OCI-LY3 (cell line): Measurements from ENCODE around the gene POU2AF1.

Experiments
- H2AFZ ChIP-seq: fragments of 200-600, 300-600 bp; shearing (Covaris generic); 2 replicates; pipeline ENCODE4 v1.6.0; 2014; ENCODE audit warnings: antibody characterized with exemption, low read depth, low read length
- H3K27ac ChIP-seq: fragments of 200-600, 300-600 bp; sonication (generic); 2 replicates; pipeline ENCODE4 v1.5.1; 2014; ENCODE audit warnings: mild to moderate bottlenecking, low read length, moderate library complexity, mixed read lengths
- H3K27me3 ChIP-seq: fragments of 200-600, 300-600 bp; sonication (generic); 2 replicates; pipeline ENCODE4 v1.6.1; 2014; ENCODE audit warnings: low read depth, low read length, mixed read lengths
- H3K36me3 ChIP-seq: fragments of 200-600, 300-600 bp; sonication (generic); replicated peaks from 2 replicates; pipeline ENCODE3; 2014; ENCODE audit warnings: low read depth, low read length, mixed read lengths
- H3K4me1 ChIP-seq: fragments of 300-600, 200-600 bp; sonication (generic); 2 replicates; pipeline ENCODE4 v1.6.1; 2014; ENCODE audit warnings: low read length, mixed read lengths
- H3K4me2 ChIP-seq: fragments of 200-600, 300-600 bp; sonication (generic); 2 replicates; pipeline ENCODE4 v1.6.1; 2014; ENCODE audit warnings: low read length, mixed read lengths
- H3K4me3 ChIP-seq: fragments of 300-600, 200-600 bp; sonication (generic); 2 replicates; pipeline ENCODE4 v1.5.1; 2014; ENCODE audit warnings: antibody characterized with exemption, mild to moderate bottlenecking, low read length, moderate library complexity
- H3K79me2 ChIP-seq: fragments of 300-600, 200-600 bp; shearing (Covaris generic); 2 replicates; pipeline ENCODE4 v1.6.1; 2014; ENCODE audit warnings: mild to moderate bottlenecking, low read length, mixed read lengths
- H3K9ac ChIP-seq: fragments of 300-600, 200-600 bp; shearing (Covaris generic); 2 replicates; pipeline ENCODE4 v1.6.0; 2014; ENCODE audit warnings: mild to moderate bottlenecking, low read length, moderate library complexity
- H3K9me3 ChIP-seq: fragments of 200-600, 300-600 bp; shearing (Covaris generic); 2 replicates; pipeline ENCODE4 v1.6.1; 2014; ENCODE audit warnings: low read length, mixed read lengths; ENCODE audit not compliant: insufficient read depth
- H4K20me1 ChIP-seq: fragments of 200-600, 300-600 bp; sonication (generic); 2 replicates; pipeline ENCODE4 v1.6.1; 2016; ENCODE audit warnings: low read length, mixed read lengths; ENCODE audit not compliant: insufficient read depth
- CTCF ChIP-seq: fragments of 200-600, 300-600 bp; sonication (generic); IDR thresholded peaks from 2 replicates; pipeline ENCODE4 v1.5.1; 2014; ENCODE audit warnings: antibody characterized with exemption, low read length, low read depth
- EZH2phosphoT487 ChIP-seq: fragments of 200-600 bp; shearing (Covaris generic); IDR thresholded peaks from 2 replicates; pipeline ENCODE4 v1.6.1; 2018; ENCODE audit warnings: antibody characterized with exemption, mixed run types, low read depth

Gene POU2AF1

DNA sequence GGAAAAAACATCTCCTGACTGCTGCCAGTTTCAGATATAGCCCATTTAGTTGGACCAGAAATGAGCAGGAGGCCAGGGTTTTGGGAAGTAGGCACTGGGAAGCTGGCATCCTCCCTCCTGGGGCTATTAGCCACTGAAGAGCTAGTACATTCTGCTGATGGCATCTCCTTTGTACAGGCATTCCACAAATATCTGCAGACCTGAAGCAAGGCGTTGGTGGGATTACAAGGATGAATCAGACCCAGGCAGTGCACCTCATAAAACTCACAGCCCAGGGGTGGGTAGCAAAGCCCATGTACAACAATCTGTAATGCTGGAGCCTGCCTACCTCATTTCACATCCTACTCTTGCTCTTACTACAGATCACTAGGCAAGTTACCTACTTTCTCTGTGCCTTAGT, 27.5 kb upstream of the POU2AF1 start:
- H3K36me3 ChIP-seq = peaks cover 22% of the 10 kb centered on the region
- H3K27ac ChIP-seq = peak overlapping the region; percentile 28; the same call in 1 of the 2 replicates
- peaks cover 75% of the 10 kb centered on the region for H3K4me1 ChIP-seq
- H4K20me1 ChIP-seq = no peaks in the 10 kb centered on the region
- no peak overlapping the region for H3K4me3 ChIP-seq
- H3K4me2 ChIP-seq = no peak overlapping the region
- peaks cover 12% of the 10 kb centered on the region; the same call in 1 of the 2 replicates for H3K9me3 ChIP-seq
- H2AFZ ChIP-seq = no peak overlapping the region
- H3K27me3 ChIP-seq = no peaks in the 10 kb centered on the region
- no peak for TF ChIP-seq CTCF
- TF ChIP-seq EZH2phosphoT487 = no peak
- H3K79me2 ChIP-seq = peaks cover 5% of the 10 kb centered on the region; the same call in 1 of the 2 replicates
- peak overlapping the region; percentile 20; the same call in 1 of the 2 replicates for H3K9ac ChIP-seq

DNA sequence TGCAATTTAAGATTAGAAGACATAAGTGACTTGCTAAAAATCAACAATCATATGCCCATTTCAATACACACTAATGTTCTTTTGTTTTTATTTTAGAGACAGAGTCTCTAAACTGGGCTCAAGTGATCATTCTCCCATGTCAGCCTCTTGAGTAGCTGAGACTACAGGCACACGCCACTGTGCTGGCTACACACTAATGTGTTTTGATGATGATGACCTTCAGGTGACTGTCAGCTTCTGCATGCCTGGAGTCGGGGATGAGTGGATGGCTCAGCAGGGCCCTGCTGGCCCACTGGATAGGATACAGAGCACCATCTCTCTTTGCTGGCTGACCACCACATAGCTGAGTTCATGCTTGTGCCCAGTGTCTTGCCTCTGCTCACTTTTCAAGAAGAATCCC, 27.0 kb upstream of the POU2AF1 start:
- H3K9me3 ChIP-seq = peaks cover 12% of the 10 kb centered on the region; the same call in 1 of the 2 replicates
- H3K4me3 ChIP-seq = no peak overlapping the region
- peaks cover 75% of the 10 kb centered on the region for H3K4me1 ChIP-seq
- no peaks in the 10 kb centered on the region for H4K20me1 ChIP-seq
- no peak overlapping the region for H3K27ac ChIP-seq
- H3K4me2 ChIP-seq = no peak overlapping the region
- H3K27me3 ChIP-seq = no peaks in the 10 kb centered on the region
- no peak for TF ChIP-seq EZH2phosphoT487
- no peak for TF ChIP-seq CTCF
- H2AFZ ChIP-seq = no peak overlapping the region
- peaks cover 5% of the 10 kb centered on the region; the same call in 1 of the 2 replicates for H3K79me2 ChIP-seq
- peaks cover 22% of the 10 kb centered on the region for H3K36me3 ChIP-seq
- peak overlapping the region; percentile 20; the same call in 1 of the 2 replicates for H3K9ac ChIP-seq

DNA sequence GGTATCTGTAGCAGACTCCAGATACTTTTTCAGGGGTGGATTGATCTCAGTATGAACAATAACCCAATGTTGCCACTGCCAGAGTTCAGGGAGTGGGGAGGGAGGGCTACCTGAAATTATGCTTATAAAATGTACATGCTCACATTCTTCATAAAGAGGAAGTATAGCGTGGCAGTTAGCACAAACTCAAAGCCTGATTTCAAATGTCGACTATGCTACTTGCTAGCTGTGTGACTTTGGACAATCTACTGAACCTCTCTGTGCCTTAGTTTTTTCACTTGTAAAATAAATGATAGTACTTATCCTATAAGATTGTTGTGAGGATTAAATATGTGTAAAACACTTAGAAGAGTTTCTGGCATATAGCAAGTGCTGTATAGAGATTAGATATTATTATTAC, 26.5 kb upstream of the POU2AF1 start:
- no peak overlapping the region for H3K4me2 ChIP-seq
- no peak overlapping the region for H3K27ac ChIP-seq
- peaks cover 3% of the 10 kb centered on the region; the same call in 1 of the 2 replicates for H3K79me2 ChIP-seq
- H3K27me3 ChIP-seq = no peaks in the 10 kb centered on the region
- H4K20me1 ChIP-seq = no peaks in the 10 kb centered on the region
- H3K4me1 ChIP-seq = peaks cover 75% of the 10 kb centered on the region
- no peak overlapping the region for H3K9ac ChIP-seq
- no peak for TF ChIP-seq CTCF
- no peak for TF ChIP-seq EZH2phosphoT487
- H3K4me3 ChIP-seq = no peak overlapping the region
- peaks cover 12% of the 10 kb centered on the region; the same call in 1 of the 2 replicates for H3K9me3 ChIP-seq
- H2AFZ ChIP-seq = no peak overlapping the region
- H3K36me3 ChIP-seq = peaks cover 22% of the 10 kb centered on the region

DNA sequence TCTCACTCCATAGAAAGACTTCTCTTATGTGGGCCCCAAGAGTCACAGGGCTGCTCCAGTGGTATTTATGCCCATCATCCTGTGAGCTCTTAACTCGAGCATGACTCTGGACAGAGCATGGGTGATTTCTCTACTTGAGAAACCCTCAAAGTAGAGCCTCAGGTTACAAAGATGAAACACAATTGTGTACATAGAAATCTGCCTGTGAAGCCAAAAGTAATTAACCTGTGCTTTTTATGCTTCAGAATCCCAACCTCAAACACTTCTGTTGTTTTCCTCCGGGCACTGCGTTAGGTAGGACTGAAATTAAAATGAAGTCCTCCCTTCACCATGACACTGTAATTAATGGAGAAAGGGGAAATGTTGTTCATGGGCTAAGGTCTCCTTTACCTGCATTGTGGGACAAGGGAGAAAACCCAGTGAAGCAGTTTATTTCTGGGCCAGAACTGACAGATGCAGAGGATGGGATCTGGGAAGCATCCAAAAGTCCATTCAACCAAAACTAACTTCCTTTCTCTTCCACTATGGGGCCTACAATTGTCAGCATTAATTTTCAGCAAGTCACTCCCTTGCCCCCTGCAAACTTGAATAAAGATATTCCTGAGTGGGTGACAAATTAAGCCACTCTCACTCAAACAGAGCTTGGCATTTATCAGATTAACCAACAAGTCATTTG, 24.1 kb upstream of the POU2AF1 start:
- H3K79me2 ChIP-seq = peaks cover 5% of the 10 kb centered on the region; the same call in 1 of the 2 replicates
- peaks cover 27% of the 10 kb centered on the region for H3K36me3 ChIP-seq
- TF ChIP-seq EZH2phosphoT487 (no peak), CTCF (no peak)
- H3K4me2 ChIP-seq = no peak overlapping the region
- peak overlapping the region; percentile 1; the same call in 1 of the 2 replicates for H3K27ac ChIP-seq
- peaks cover 75% of the 10 kb centered on the region for H3K4me1 ChIP-seq
- no peak overlapping the region for H2AFZ ChIP-seq
- H3K27me3 ChIP-seq = no peaks in the 10 kb centered on the region
- no peak overlapping the region for H3K9ac ChIP-seq
- peaks cover 16% of the 10 kb centered on the region; the same call in 1 of the 2 replicates for H3K9me3 ChIP-seq
- no peaks in the 10 kb centered on the region for H4K20me1 ChIP-seq
- no peak overlapping the region for H3K4me3 ChIP-seq
